ENCODE results near the gene CEP112. TPM values are rescaled to one million over a fixed set of nuclear protein-coding genes. Genes with fewer than 3 reads are reported as not detected.

Gene CEP112
- total and polyA plus RNA-seq, 9 of the 15 experiments (the other 6 are each of a cell fraction or from before 2014, with no cell fraction given): 0.84 TPM; not detected in 8

GRCh38 chr17:65750166-65750565 lies 441.8 kb downstream of the CEP112 start:
- Histone ChIP-seq H3K9me1 (ENCODE audit: control insufficient read depth, insufficient read depth, low read length) (no peaks in the 10 kb centered on the region), H2AFZ (ENCODE audit: low read depth, low read length) (no peak overlapping the region), H3K9me3 (replicated peaks; ENCODE audit: control insufficient read depth, insufficient read depth, low read depth, low read length) (no peaks in the 10 kb centered on the region), H3K9ac (ENCODE audit: insufficient read depth in 1 of 2, low read depth in 2 of 2, low read length in 2 of 2) (no peak overlapping the region), H3K27ac (ENCODE audit: extremely low read depth, low read depth, low read length) (no peak overlapping the region), H3K79me2 (ENCODE audit: control insufficient read depth, insufficient read depth, low read length) (no peaks in the 10 kb centered on the region), H4K20me1 (replicated peaks; ENCODE audit: control insufficient read depth, insufficient read depth, low read length) (no peaks in the 10 kb centered on the region), H3K4me1 (replicated peaks in 1 of 2; ENCODE audit: control insufficient read depth in 2 of 2, insufficient read depth in 2 of 2, low read length in 2 of 2) (no peaks in the 10 kb centered on the region), H3K27me3 (ENCODE audit: control insufficient read depth in 2 of 2, insufficient read depth in 2 of 2, low read length in 2 of 2) (no peaks in the 10 kb centered on the region), H3K36me3 (ENCODE audit: control insufficient read depth, insufficient read depth, low read length) (no peaks in the 10 kb centered on the region), H3K4me3 (no peak overlapping the region), H3K4me2 (ENCODE audit: insufficient read depth, low read length) (no peak overlapping the region)
- 0% methylated on average over 1 of the region's 1 CpG for WGBS (ENCODE audit: insufficient coverage, low coverage, missing lambda C conversion rate)
- intact Hi-C loops (cut with micrococcal nuclease) (no loop called here), in situ Hi-C loops (cut with MboI) (no loop called here)
- ATAC-seq (no peak), FAIRE-seq (no peak), DNase-seq (ENCODE audit: extremely low read depth in 1 of 4, low spot score in 3 of 4) (no peak)
- POLR2A ChIA-PET: no interaction called here
- TF ChIP-seq CREB5 (CRISPR knock-in tag; IDR thresholded peaks at IDR 0.05) (no peak), L3MBTL2 (IDR thresholded peaks at IDR 0.05) (no peak), DIDO1 (tag; IDR thresholded peaks at IDR 0.05; ENCODE audit: low read depth) (no peak), MTF1 (CRISPR knock-in tag; IDR thresholded peaks at IDR 0.05; ENCODE audit: borderline replicate concordance) (no peak), PPARD (CRISPR knock-in tag; IDR thresholded peaks at IDR 0.05) (no peak), HMG20A (CRISPR knock-in tag; conservative IDR thresholded peaks at IDR 0.05) (no peak), HMGN3 (IDR thresholded peaks at IDR 0.05; ENCODE audit: borderline replicate concordance, extremely low read depth, insufficient read length, low read depth, low read length) (no peak), USF1 (CRISPR knock-in tag; IDR thresholded peaks at IDR 0.05) (no peak), RBM25 (IDR thresholded peaks at IDR 0.05; ENCODE audit: low read depth, low read length, severe bottlenecking) (no peak), ZSCAN29 (IDR thresholded peaks at IDR 0.05) (no peak), CXXC5 (CRISPR knock-in tag; IDR thresholded peaks at IDR 0.05) (no peak), ZNF445 (CRISPR knock-in tag; IDR thresholded peaks at IDR 0.05; ENCODE audit: low read depth) (no peak), ZNF354B (CRISPR knock-in tag; IDR thresholded peaks at IDR 0.05) (no peak), ZNF507 (tag; conservative IDR thresholded peaks at IDR 0.05) (no peak), SMAD2 (IDR thresholded peaks at IDR 0.05; ENCODE audit: low read depth, low read length) (no peak), PCBP2 (IDR thresholded peaks at IDR 0.05; ENCODE audit: low read depth, low read length, poor library complexity, severe bottlenecking) (no peak), MNT (conservative IDR thresholded peaks at IDR 0.05) (no peak), RBM34 (IDR thresholded peaks at IDR 0.05; ENCODE audit: borderline replicate concordance, insufficient read depth, low read length) (no peak), PYGO2 (tag; IDR thresholded peaks at IDR 0.05) (no peak), NCOR1 (IDR thresholded peaks at IDR 0.05) (no peak)
- CTCF ChIA-PET (ENCODE audit: low intra/inter-chr PET ratio): no interaction called here
- BruUV-seq (replicated peaks): no TSS peak
